Fibroblast of lung (primary cell): ENCODE data around the gene C1orf105.

ENCODE experiments used
- CTCF ChIP-seq, 2 donors: IDR thresholded peaks in 1 of 2; conservative IDR thresholded peaks in 1 of 2; 1 replicate in 1 of 2; 2 replicates in 1 of 2; pipeline ENCODE4 v1.5.1; 2011 to 2012; ENCODE audit warnings: low read length in 2 of 2, control low read depth in 1 of 2, inconsistent platforms in 1 of 2, low read depth in 1 of 2, mild to moderate bottlenecking in 1 of 2
- EZH2 ChIP-seq: IDR thresholded peaks from 2 replicates; pipeline ENCODE4 v1.5.1; 2012; ENCODE audit warnings: low read length, control low read depth, mild to moderate bottlenecking; ENCODE audit errors: missing control alignments

GRCh38 chr1:172442843-172443565 is 22.5 kb downstream of the C1orf105 start:
- no peak for TF ChIP-seq CTCF (conservative IDR thresholded peaks at IDR 0.05 in 1 of 2, IDR thresholded peaks at IDR 0.05 in 1 of 2; ENCODE audit: low read depth in 1 of 2, low read length in 2 of 2)
- no peak for TF ChIP-seq EZH2
